Tibial nerve (tissue), 4 donors: ENCODE results near the gene FAM163B. TPM values are rescaled to one million over a fixed set of nuclear protein-coding genes. Genes with fewer than 3 reads are reported as not detected.

Experiments used
- DNase-seq, 2 donors: peaks; one replicate each; pipeline ENCODE4 v3.0.0-alpha.2; 2019; ENCODE audit warnings: low spot score in 2 of 2
- H3K27ac ChIP-seq, 4 donors: fragments of 200-600 bp; sonication (generic) in 3 of 4; one replicate each; pipeline ENCODE4 v1.5.1; 2017 to 2019; ENCODE audit warnings: mild to moderate bottlenecking in 1 of 4
- H3K27me3 ChIP-seq, 2 donors: fragments of 200-600 bp; sonication (generic) in 1 of 2; one replicate each; pipeline versions ENCODE4 v1.5.1 to v1.6.0; 2017 to 2019
- H3K36me3 ChIP-seq, 3 donors: fragments of 200-600 bp; sonication (generic); one replicate each; pipeline ENCODE4 v1.5.1; 2018 to 2019
- H3K4me1 ChIP-seq, 4 donors: fragments of 200-600 bp; sonication (generic) in 3 of 4; one replicate each; pipeline ENCODE4 v1.5.1; 2017 to 2019
- H3K4me3 ChIP-seq, 4 donors: fragments of 200-600 bp; sonication (generic) in 3 of 4; one replicate each; pipeline ENCODE4 v1.5.1; 2017 to 2019; ENCODE audit warnings: mild to moderate bottlenecking in 1 of 4, moderate library complexity in 1 of 4
- H3K9me3 ChIP-seq, 4 donors: fragments of 200-600 bp; sonication (generic) in 3 of 4; one replicate each; pipeline ENCODE4 v1.5.1; 2017 to 2019
- CTCF ChIP-seq, 5 experiments: fragments of 200-600 bp in 3 of 5; fragments of 450-650 bp in 2 of 5; sonication (generic) in 3 of 5; IDR thresholded peaks; one replicate each; pipeline ENCODE4 v1.5.1; 2016 to 2019; ENCODE audit warnings: antibody characterized with exemption in 5 of 5, mild to moderate bottlenecking in 3 of 5, moderate library complexity in 2 of 5
- EP300 ChIP-seq, 2 donors: sonication (generic); formaldehyde crosslinking; IDR thresholded peaks; one replicate each; pipeline ENCODE4 v1.6.1; 2017; ENCODE audit warnings: antibody characterized with exemption in 2 of 2, mild to moderate bottlenecking in 1 of 2
- POLR2A ChIP-seq, 2 donors: fragments of 450-650 bp; IDR thresholded peaks; one replicate each; pipeline ENCODE4 v1.6.1; 2017; ENCODE audit warnings: antibody characterized with exemption in 2 of 2, mild to moderate bottlenecking in 2 of 2, moderate library complexity in 2 of 2
- WGBS, 2 donors: methylation state at CpG; one replicate each; pipeline ENCODE4 v1.1.5; 2018; 5-methylcytosine and 5-hydroxymethylcytosine counted together
- total RNA-seq, 4 donors: library from RNA; depleted of rRNA; stranded (reverse); fragments of >200 nt; gene quantifications; one replicate each; pipeline ENCODE4 v1.1.0, GENCODE V29; 2016

The FAM163B gene
- total RNA-seq, 4 donors from 2014 or later: 0.90 to 2.2 (median 1.0) TPM; not detected in 1

- H3K4me3 ChIP-seq: no peak overlapping the region
- WGBS, 2 donors: 72 to 77% methylated on average over 7 of the region's 7 CpGs
- H3K36me3 ChIP-seq: no peaks in the 10 kb centered on the region
- TF ChIP-seq POLR2A (IDR thresholded peaks at IDR 0.05): no peak
- no peak for TF ChIP-seq EP300 (IDR thresholded peaks at IDR 0.05)
- TF ChIP-seq CTCF (IDR thresholded peaks at IDR 0.05): no peak
- no peaks in the 10 kb centered on the region for H3K4me1 ChIP-seq
- no peak overlapping the region for H3K27ac ChIP-seq
- H3K9me3 ChIP-seq: no peaks in the 10 kb centered on the region
- H3K27me3 ChIP-seq: peaks cover 0 to 22% of the 10 kb centered on the region in 2 donors
- DNase-seq: no peak
These were observed 38.0 kb upstream of the FAM163B start for GRCh38 chr9:133647148-133647547.

GRCh38 chr9:133645021-133645765, 36.0 kb upstream of the FAM163B start:
- no peaks in the 10 kb centered on the region for H3K4me1 ChIP-seq
- TF ChIP-seq EP300 (IDR thresholded peaks at IDR 0.05) (no peak), POLR2A (IDR thresholded peaks at IDR 0.05) (no peak), CTCF (IDR thresholded peaks at IDR 0.05) (no peak)
- WGBS, 2 donors: 48 to 55% methylated on average over 10 of the region's 10 CpGs
- no peaks in the 10 kb centered on the region for H3K9me3 ChIP-seq
- DNase-seq: no peak
- H3K27me3 ChIP-seq: peaks cover 0 to 5% of the 10 kb centered on the region in 2 donors
- H3K27ac ChIP-seq: no peak overlapping the region
- H3K4me3 ChIP-seq: no peak overlapping the region
- no peaks in the 10 kb centered on the region for H3K36me3 ChIP-seq

DNA sequence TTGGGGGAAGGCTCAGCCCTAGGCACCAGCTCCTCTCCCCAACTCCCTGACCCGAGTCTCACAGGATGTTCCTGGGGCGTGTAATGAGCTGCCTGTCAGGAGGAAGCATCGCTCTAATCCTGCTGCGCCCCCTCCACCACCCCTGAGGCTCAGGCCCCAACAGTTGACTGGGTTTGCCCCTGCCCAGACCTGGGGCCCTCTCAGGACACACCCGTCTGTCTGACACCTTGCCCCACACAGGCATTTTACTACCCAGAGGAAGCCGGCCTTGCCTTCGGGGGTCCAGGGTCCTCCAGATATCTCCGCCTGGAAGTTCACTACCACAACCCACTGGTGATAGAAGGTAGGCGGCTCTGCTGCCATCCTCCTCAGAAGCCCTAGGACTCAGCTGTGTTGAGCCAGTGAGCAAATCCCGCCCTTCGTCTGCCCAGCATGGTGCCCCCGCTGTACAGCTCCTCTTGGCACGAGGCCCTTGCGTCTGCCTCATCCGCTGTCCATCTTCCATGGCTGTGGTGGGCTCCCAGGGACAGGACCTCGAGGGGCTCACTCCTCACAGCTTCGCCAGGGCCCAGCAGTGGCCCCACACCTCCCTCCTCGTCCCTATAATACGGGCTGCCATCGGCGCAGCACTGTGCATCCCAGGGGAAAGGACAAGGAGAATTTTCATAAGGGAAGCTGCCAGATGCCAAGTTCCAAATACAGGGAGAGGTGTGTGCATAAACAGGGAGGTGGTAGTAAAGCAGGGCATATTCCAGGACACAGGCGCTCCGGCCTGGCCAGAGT, 35.0 kb upstream of the FAM163B start:
- H3K27ac ChIP-seq: no peak overlapping the region
- peaks cover 0 to 5% of the 10 kb centered on the region in 2 donors for H3K27me3 ChIP-seq
- TF ChIP-seq CTCF (IDR thresholded peaks at IDR 0.05): no peak
- DNase-seq: no peak
- 82 to 89% methylated on average over 22 to 23 of the region's 23 CpGs for WGBS, 2 donors
- H3K4me3 ChIP-seq: no peak overlapping the region
- no peaks in the 10 kb centered on the region for H3K4me1 ChIP-seq
- no peaks in the 10 kb centered on the region for H3K36me3 ChIP-seq
- no peaks in the 10 kb centered on the region for H3K9me3 ChIP-seq

DNA sequence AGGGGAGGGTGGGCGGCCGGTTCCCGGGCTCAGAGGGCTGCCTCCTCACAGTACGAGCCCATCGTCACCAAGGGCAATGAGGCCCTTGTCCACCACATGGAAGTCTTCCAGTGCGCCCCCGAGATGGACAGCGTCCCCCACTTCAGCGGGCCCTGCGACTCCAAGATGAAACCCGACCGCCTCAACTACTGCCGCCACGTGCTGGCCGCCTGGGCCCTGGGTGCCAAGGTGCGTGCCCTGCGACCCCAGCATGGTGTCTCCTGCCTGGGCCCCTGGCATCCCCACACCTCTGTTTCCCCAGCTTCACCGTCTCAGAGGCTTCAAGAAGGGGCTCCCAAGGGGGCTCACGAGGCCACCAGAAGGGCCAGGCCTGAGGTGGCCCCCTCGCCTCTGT, 34.2 kb upstream of the FAM163B start:
- no peaks in the 10 kb centered on the region for H3K9me3 ChIP-seq
- no peak for DNase-seq
- H3K27me3 ChIP-seq: peaks cover 0 to 5% of the 10 kb centered on the region in 2 donors
- H3K36me3 ChIP-seq: no peaks in the 10 kb centered on the region
- 90 to 92% methylated on average over 10 to 20 of the region's 20 CpGs for WGBS, 2 donors
- no peak overlapping the region for H3K4me3 ChIP-seq
- H3K27ac ChIP-seq: no peak overlapping the region
- TF ChIP-seq POLR2A (IDR thresholded peaks at IDR 0.05) (no peak), EP300 (IDR thresholded peaks at IDR 0.05) (no peak), CTCF (IDR thresholded peaks at IDR 0.05) (no peak)
- no peaks in the 10 kb centered on the region for H3K4me1 ChIP-seq

- Histone ChIP-seq H3K27ac (no peak overlapping the region), H3K4me3 (no peak overlapping the region), H3K4me1 (no peaks in the 10 kb centered on the region), H3K36me3 (no peaks in the 10 kb centered on the region), H3K9me3 (no peaks in the 10 kb centered on the region), H3K27me3 (peaks cover 0 to 4% of the 10 kb centered on the region in 2 donors)
- 67 to 73% methylated on average over 11 to 16 of the region's 16 CpGs for WGBS, 2 donors
- TF ChIP-seq POLR2A (IDR thresholded peaks at IDR 0.05) (no peak), CTCF (IDR thresholded peaks at IDR 0.05) (no peak), EP300 (IDR thresholded peaks at IDR 0.05) (no peak)
- DNase-seq: no peak
These were observed 33.6 kb upstream of the FAM163B start for GRCh38 chr9:133642708-133643361.
